ENCODE measurements around the gene KRT24. TPM values are rescaled to one million over a fixed set of nuclear protein-coding genes. Genes with fewer than 3 reads are reported as not detected.

Gene KRT24
- total and polyA plus RNA-seq, 8 donors = not detected

- H3K4me3 ChIP-seq = no peak overlapping the region
- DNase-seq (no peak), ATAC-seq (no peak)
- H3K36me3 ChIP-seq = no peaks in the 10 kb centered on the region
- no peaks in the 10 kb centered on the region for H3K9me3 ChIP-seq
- TF ChIP-seq CTCF (IDR thresholded peaks at IDR 0.05) = no peak
- intact Hi-C loops (cut with DNase I) = no loop called here
- H3K27me3 ChIP-seq = no peaks in the 10 kb centered on the region
- H3K4me1 ChIP-seq = peaks cover 0 to 2% of the 10 kb centered on the region in 2 donors
- H3K27ac ChIP-seq = no peak overlapping the region
These were observed 18.7 kb upstream of the KRT24 start for GRCh38 chr17:40722241-40722640.

GRCh38 chr17:40720899-40721298 lies 17.3 kb upstream of the KRT24 start:
- Histone ChIP-seq H3K36me3 (no peaks in the 10 kb centered on the region), H3K27ac (no peak overlapping the region), H3K4me3 (no peak overlapping the region), H3K9me3 (no peaks in the 10 kb centered on the region), H3K4me1 (no peaks in the 10 kb centered on the region), H3K27me3 (no peaks in the 10 kb centered on the region)
- intact Hi-C loops (cut with DNase I) = no loop called here
- no peak for TF ChIP-seq CTCF (IDR thresholded peaks at IDR 0.05)
- DNase-seq (no peak), ATAC-seq (no peak)

GRCh38 chr17:40718930-40719329 lies 15.4 kb upstream of the KRT24 start:
- H3K27me3 ChIP-seq = peaks cover 0 to 4% of the 10 kb centered on the region in 2 donors
- H3K36me3 ChIP-seq = no peaks in the 10 kb centered on the region
- no peak for TF ChIP-seq CTCF (IDR thresholded peaks at IDR 0.05)
- no peak overlapping the region for H3K27ac ChIP-seq
- H3K9me3 ChIP-seq = no peaks in the 10 kb centered on the region
- intact Hi-C loops (cut with DNase I) = no loop called here
- no peak for ATAC-seq
- H3K4me3 ChIP-seq = no peak overlapping the region
- no peak for DNase-seq
- H3K4me1 ChIP-seq = no peaks in the 10 kb centered on the region

GRCh38 chr17:40717776-40718175 lies 14.2 kb upstream of the KRT24 start:
- no peaks in the 10 kb centered on the region for H3K4me1 ChIP-seq
- H3K27me3 ChIP-seq = peaks cover 0 to 4% of the 10 kb centered on the region in 2 donors
- ATAC-seq (no peak), DNase-seq (no peak)
- H3K4me3 ChIP-seq = no peak overlapping the region
- H3K36me3 ChIP-seq = no peaks in the 10 kb centered on the region
- intact Hi-C loops (cut with DNase I) = no loop called here
- no peak overlapping the region for H3K27ac ChIP-seq
- TF ChIP-seq CTCF (IDR thresholded peaks at IDR 0.05) = no peak
- H3K9me3 ChIP-seq = no peaks in the 10 kb centered on the region

GRCh38 chr17:40714473-40714872 lies 10.9 kb upstream of the KRT24 start:
- Histone ChIP-seq H3K36me3 (no peaks in the 10 kb centered on the region), H3K4me3 (no peak overlapping the region), H3K27ac (no peak overlapping the region), H3K4me1 (no peaks in the 10 kb centered on the region), H3K9me3 (no peaks in the 10 kb centered on the region), H3K27me3 (peaks cover 0 to 4% of the 10 kb centered on the region in 2 donors)
- intact Hi-C loops (cut with DNase I) = no loop called here
- ATAC-seq (no peak), DNase-seq (no peak)
- no peak for TF ChIP-seq CTCF (IDR thresholded peaks at IDR 0.05)
